GM18951 (cell line): ENCODE measurements around the gene CCDC12.

Source experiments
- POLR2A ChIP-seq: IDR thresholded peaks from 4 replicates; pipeline ENCODE4 v1.6.1; 2011; ENCODE audit warnings: mild to moderate bottlenecking; ENCODE audit not compliant: insufficient read length, insufficient read depth; ENCODE audit errors: extremely low read depth
- in situ Hi-C: fragments of 300-500 bp; cut with MboI; formaldehyde crosslinking; loops from one replicate; pipeline ENCODE4 v1.12.0; 2022; ENCODE audit warnings: low sequenced_read_pairs, mixed read lengths, inconsistent platforms; ENCODE audit not compliant: unreplicated experiment

CCDC12 gene

DNA sequence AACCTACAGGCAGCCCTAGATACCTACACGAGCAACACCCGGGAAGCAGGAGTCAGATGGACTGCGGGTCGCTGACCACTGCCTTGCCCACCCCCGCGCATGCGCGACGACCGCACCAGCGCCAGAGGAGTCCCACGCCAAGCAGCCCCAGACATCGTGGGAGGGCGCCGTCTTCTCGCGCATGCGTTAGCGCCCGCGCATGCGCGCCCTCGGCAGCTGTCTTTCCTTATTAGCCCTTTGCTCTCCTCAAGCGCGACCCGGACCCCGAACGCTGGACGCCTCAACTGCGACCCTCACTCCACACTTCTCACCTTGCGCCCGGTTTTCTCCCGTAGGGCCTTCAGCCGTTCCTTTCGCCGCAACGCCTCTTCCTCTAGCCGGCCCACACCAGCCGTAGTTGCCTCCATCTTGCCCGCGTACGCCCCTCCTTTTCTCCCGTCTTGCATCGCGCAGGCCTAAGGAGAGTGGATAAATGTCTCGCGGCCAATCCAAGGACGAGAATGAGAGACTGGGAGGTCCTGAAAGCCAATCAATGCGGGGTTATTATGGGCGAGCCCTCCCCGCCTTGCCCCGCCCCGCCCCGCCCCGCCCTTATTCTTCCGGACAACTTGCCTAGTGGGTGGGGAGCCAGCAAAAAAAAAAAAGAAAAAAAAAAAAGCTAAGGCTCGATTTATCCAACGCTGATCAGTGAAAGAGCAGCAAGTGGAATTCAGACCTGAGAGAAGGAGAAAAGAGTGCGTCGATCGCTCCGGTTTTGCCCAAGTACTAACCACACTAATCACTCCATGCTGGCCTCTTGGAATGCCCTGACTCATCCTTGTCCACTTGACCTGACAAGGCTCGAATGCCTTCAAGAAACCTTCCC lies at the start of gene CCDC12:
CCDC12 (minus strand) TSS at position 420 of the 865 bp plus-strand sequence; CDS start at position 407, 13 bp downstream.
- in situ Hi-C loops = no loop called here
- peak; percentile 83 for TF ChIP-seq POLR2A

DNA sequence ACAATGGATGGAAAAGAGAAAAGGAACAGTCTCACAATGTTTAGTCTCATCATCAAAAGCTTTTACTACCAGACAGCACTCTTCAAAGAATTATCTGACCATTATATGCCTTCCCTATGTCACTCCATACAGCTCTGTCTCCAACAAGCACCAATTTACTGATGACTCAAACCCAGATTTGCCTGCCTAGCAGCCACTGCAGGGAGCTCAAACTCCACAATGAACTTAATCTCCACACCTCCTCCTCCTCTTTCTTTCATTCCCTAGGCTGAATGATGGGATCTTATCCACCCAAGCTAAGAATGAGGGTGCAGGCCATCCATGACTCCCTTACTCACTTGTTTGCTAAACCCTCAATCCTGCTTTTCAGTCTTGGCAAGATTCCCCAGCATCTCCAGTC lies 48.4 kb upstream of the CCDC12 start:
- in situ Hi-C loops = no loop called here
- no peak for TF ChIP-seq POLR2A

- TF ChIP-seq POLR2A = no peak
- in situ Hi-C loops = no loop called here
Observed at GRCh38 chr3:47022641-47023071, 46.1 kb upstream of the CCDC12 start.

- no peak for TF ChIP-seq POLR2A
- in situ Hi-C loops = no loop called here
Observed at GRCh38 chr3:47020311-47020710, 43.8 kb upstream of the CCDC12 start.

- no peak for TF ChIP-seq POLR2A
- in situ Hi-C loops = no loop called here
Observed at GRCh38 chr3:47019201-47019600, 42.7 kb upstream of the CCDC12 start.

DNA sequence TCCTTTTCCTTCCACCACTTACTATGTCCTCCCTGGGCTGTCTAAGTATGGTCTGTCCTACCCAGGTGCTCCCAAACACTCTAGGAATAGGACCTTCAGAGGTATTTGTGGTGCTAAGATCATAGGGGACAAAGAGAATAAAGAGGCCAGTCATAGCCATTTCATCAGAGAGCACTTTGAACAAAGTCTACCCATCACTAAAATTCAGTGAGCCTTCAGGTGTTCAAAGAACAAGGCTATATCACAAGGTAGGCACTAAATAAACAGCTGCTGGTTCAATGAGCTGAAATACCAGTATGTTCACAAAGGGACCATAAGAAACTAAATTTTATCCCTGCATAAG lies 41.7 kb upstream of the CCDC12 start:
- no peak for TF ChIP-seq POLR2A
- in situ Hi-C loops = no loop called here

- in situ Hi-C loops = no loop called here
- TF ChIP-seq POLR2A = no peak
Observed at GRCh38 chr3:47017504-47018268, 41.1 kb upstream of the CCDC12 start.

GRCh38 chr3:47016934-47017435 lies 40.4 kb upstream of the CCDC12 start:
- in situ Hi-C loops = no loop called here
- no peak for TF ChIP-seq POLR2A

DNA sequence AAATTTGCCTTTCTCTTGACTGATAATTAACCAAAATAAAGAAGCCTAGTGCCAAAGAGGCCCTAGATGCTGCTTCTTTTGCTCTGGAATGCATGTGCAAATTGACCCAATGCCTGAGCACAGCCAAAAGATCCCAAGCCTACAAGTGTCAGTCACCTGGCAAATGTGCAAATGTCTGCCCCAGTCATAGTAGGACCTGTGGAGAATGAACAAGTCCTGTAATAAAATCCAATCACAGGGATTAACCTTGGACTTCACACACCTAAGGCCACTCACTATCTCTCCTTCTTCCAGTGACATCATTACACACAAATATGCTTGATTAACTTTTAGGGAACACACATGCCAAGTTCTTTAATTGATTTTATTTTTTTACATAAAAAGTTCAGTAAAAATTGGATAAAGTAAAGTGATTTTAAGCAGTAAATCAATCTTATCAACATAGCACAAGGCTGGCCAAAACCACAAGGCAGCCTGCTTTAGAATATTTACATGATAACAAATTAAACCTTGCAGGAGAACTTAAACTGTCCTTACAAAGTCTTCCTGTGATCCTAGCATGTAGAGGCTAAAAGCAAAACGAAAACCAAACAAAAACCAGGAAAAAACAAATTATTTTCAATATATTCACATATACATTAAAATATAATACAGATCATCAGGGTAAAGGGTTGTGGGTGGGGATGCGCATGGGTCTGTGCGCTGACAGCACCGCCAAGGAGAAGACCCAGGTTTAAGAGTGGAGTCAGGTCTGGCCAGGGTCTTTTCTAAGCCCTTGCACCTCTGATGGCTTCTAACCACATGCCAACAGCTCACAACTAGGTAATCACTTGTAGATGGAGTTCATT lies 39.8 kb upstream of the CCDC12 start:
- in situ Hi-C loops = no loop called here

GRCh38 chr3:47015151-47015550 lies 38.6 kb upstream of the CCDC12 start:
- TF ChIP-seq POLR2A = no peak
- in situ Hi-C loops = no loop called here

More for the DNA sequence above, 39.8 kb upstream of the CCDC12 start:
- no peak for TF ChIP-seq POLR2A

DNA sequence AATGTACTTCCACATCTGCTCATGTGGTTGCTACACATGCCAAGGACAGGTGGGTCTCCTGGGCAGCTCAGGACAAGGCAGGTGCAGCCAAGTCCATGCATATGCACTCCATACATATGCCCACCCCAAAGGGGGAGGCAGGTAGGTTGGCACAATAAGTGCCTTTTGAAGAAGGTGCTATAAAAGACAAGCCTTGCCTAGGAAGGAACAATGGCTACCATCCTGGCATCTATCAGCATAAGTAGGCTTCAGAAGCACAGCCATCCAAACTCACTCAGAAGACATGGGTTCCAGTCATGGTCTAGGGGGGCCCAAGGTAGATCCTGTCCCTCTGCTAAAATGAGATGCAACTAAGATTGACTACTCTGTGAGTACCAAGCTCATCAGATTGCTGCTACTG lies 37.5 kb upstream of the CCDC12 start:
- no peak for TF ChIP-seq POLR2A
- in situ Hi-C loops = no loop called here

DNA sequence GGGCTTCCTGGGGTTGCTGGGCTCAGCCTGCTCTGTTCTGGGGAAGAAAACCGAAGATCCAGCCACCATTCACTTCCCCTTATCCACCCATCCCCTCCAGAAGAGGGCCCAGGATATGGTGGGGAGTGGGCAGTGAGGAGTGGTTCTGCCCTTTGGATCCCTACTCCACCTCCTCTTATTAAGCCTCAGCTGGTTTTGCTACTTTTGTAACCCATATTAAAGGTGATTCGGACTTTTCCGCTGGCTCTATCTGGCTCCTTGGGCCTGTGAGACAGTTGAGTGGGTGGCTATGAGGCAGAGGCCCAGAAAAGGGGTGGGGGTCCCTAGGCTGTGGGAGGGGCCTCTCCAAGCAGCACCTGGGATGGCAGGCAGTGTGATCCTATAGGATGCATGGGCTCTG lies 36.7 kb upstream of the CCDC12 start:
- in situ Hi-C loops = no loop called here
- no peak for TF ChIP-seq POLR2A
